Measurements from ENCODE around the gene LINGO3.

DNA sequence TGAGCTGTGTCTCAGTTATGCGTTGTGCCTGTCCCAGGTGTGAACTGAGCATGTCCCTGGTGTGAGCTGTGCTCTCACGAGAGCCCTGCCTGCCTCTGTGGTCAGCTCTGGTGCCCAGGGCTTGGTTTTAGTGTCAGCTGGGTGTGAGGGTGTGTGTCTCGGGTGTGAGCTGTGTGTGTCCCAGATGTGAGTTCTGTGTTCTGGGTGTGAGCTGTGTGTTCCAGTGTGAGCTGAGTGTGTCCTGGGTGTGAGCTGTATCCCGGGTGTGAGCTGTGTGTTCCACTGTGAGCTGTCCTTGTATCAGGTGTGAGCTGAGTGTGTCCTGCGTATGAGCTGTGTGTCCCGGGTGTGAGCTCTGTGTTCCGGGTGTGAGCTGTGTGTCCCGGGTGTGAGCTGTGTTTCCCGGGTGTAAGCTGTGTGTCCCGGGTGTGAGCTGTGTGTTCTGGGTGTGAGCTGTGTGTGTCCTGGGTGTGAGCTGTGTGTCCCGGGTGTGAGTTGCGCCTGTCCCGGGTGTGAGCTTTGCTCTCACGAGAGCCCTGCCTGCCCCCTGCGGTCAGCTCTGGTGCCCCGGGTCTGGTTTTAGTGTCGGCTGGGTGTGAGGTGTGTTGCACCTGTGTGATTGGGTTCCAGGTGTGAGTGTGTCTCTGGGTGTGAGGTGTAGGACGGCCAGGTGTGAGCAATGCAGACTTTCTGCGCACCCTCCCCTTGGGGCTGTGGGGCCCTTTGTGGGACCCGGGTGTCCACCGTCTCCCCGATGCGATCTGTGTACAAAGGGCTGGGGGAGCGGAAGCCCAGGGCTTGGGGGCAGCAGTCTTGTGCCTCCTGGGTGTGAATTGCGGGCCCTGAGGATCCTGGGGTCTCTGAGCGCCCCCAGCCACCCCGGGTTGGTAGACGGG lies 18.9 kb downstream of the LINGO3 start:
- TF ChIP-seq, protein P1, sequence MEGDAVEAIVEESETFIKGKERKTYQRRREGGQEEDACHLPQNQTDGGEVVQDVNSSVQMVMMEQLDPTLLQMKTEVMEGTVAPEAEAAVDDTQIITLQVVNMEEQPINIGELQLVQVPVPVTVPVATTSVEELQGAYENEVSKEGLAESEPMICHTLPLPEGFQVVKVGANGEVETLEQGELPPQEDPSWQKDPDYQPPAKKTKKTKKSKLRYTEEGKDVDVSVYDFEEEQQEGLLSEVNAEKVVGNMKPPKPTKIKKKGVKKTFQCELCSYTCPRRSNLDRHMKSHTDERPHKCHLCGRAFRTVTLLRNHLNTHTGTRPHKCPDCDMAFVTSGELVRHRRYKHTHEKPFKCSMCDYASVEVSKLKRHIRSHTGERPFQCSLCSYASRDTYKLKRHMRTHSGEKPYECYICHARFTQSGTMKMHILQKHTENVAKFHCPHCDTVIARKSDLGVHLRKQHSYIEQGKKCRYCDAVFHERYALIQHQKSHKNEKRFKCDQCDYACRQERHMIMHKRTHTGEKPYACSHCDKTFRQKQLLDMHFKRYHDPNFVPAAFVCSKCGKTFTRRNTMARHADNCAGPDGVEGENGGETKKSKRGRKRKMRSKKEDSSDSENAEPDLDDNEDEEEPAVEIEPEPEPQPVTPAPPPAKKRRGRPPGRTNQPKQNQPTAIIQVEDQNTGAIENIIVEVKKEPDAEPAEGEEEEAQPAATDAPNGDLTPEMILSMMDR (IDR thresholded peaks at IDR 0.05 in 2 of 3, conservative IDR thresholded peaks at IDR 0.05 in 1 of 3; ENCODE audit: control insufficient read depth in 2 of 3, extremely low read depth in 1 of 3, insufficient read depth in 1 of 3, low read depth in 3 of 3, low read length in 3 of 3), result no peak
- TF ChIP-seq, protein P2, sequence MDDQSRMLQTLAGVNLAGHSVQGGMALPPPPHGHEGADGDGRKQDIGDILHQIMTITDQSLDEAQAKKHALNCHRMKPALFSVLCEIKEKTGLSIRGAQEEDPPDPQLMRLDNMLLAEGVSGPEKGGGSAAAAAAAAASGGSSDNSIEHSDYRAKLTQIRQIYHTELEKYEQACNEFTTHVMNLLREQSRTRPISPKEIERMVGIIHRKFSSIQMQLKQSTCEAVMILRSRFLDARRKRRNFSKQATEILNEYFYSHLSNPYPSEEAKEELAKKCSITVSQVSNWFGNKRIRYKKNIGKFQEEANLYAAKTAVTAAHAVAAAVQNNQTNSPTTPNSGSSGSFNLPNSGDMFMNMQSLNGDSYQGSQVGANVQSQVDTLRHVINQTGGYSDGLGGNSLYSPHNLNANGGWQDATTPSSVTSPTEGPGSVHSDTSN (IDR thresholded peaks at IDR 0.05; ENCODE audit: insufficient replicate concordance, low read depth, low read length), result no peak
- TF ChIP-seq POLR2A (IDR thresholded peaks at IDR 0.05; ENCODE audit: low read depth, low read length), result no peak
- TF ChIP-seq, protein P3, sequence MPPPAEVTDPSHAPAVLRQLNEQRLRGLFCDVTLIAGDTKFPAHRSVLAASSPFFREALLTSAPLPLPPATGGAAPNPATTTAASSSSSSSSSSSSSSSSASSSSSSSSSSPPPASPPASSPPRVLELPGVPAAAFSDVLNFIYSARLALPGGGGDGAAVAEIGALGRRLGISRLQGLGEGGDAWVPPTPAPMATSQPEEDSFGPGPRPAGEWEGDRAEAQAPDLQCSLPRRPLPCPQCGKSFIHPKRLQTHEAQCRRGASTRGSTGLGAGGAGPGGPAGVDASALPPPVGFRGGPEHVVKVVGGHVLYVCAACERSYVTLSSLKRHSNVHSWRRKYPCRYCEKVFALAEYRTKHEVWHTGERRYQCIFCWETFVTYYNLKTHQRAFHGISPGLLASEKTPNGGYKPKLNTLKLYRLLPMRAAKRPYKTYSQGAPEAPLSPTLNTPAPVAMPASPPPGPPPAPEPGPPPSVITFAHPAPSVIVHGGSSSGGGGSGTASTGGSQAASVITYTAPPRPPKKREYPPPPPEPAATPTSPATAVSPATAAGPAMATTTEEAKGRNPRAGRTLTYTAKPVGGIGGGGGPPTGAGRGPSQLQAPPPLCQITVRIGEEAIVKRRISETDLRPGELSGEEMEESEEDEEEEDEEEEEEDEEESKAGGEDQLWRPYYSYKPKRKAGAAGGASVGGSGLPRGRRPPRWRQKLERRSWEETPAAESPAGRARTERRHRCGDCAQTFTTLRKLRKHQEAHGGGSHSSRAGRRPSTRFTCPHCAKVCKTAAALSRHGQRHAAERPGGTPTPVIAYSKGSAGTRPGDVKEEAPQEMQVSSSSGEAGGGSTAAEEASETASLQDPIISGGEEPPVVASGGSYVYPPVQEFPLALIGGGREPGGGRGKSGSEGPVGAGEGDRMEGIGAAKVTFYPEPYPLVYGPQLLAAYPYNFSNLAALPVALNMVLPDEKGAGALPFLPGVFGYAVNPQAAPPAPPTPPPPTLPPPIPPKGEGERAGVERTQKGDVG (CRISPR knock-in tag; IDR thresholded peaks at IDR 0.05), result no peak

Data from GM12878 (cell line).